Stomach smooth muscle (tissue), 2 donors: ENCODE measurements around the gene CHMP4B.
A peak's percentile ranks its signal among the peaks of the same experiment; 100 is the strongest.

Source experiments
- H3K27ac ChIP-seq: one replicate; pipeline ENCODE4 v1.7.0; 2013; ENCODE audit warnings: mild to moderate bottlenecking, low read length, inconsistent platforms
- H3K27me3 ChIP-seq, 2 donors: one replicate each; pipeline ENCODE4 v1.7.0; 2013; ENCODE audit warnings: low read length in 2 of 2; ENCODE audit not compliant: insufficient read depth in 2 of 2, control insufficient read depth in 1 of 2
- H3K36me3 ChIP-seq, 2 donors: one replicate each; pipeline ENCODE4 v1.7.0; 2013; ENCODE audit warnings: low read length in 2 of 2; ENCODE audit not compliant: control insufficient read depth in 2 of 2, insufficient read depth in 2 of 2
- H3K4me1 ChIP-seq: one replicate; pipeline ENCODE4 v1.7.0; 2013; ENCODE audit warnings: low read length; ENCODE audit not compliant: control insufficient read depth, insufficient read depth
- H3K4me3 ChIP-seq, 2 donors: one replicate each; pipeline ENCODE4 v1.7.0; 2013; ENCODE audit warnings: low read length in 2 of 2
- H3K9ac ChIP-seq, 2 donors: one replicate each; pipeline ENCODE4 v1.7.0; 2013; ENCODE audit warnings: low read length in 2 of 2, mild to moderate bottlenecking in 1 of 2
- H3K9me3 ChIP-seq, 2 donors: one replicate each; pipeline ENCODE4 v1.7.0; 2013; ENCODE audit warnings: low read length in 2 of 2; ENCODE audit not compliant: control insufficient read depth in 2 of 2
- donor health status: healthy.
- donor health status: Pancreatic carcinoma.

The CHMP4B gene

DNA sequence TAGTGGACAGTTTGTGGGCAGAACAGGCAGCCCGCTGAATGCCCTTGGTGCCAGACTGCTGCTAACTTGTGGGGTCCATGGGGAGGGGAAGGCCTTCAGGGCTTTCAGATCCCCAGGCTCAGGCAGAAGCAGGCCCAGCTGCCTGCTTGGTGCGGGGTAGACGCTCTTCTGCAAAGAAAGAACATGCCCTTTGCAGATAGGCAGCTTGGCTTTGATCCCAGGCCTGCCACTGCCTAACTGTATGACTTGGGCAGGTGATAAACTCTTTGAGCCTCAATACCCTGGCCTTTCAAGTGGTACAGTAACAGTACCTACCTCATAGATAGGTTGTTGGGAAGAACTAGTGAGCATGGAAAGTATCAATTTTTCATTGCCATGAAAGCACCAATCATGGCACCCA is 28.4 kb downstream of the CHMP4B start:
- Histone ChIP-seq H3K9me3 (no peaks in the 10 kb centered on the region), H3K36me3 (no peaks in the 10 kb centered on the region), H3K27ac (no peak overlapping the region), H3K27me3 (no peaks in the 10 kb centered on the region), H3K9ac (no peak overlapping the region), H3K4me1 (peaks cover 71% of the 10 kb centered on the region), H3K4me3 (no peak overlapping the region)

DNA sequence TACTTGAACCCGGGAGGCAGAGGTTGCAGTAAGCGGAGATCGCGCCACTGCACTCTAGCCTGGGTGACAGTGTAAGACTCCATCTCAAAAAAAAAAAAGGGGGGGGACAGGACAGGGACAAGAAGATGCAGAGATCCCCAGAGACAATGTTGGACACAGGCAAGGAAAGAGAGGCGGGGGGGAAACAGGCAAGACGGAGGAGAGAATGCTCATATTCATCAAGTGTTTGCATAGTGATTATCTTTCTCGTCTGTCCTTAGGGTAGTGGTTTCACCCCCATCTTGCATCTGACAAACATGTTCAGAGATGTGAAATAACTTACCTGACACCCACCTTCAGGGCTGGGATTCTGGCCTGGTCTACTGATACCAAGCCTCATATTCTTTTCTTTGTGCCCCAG is 29.0 kb downstream of the CHMP4B start:
- Histone ChIP-seq H3K4me3 (no peak overlapping the region), H3K4me1 (peaks cover 71% of the 10 kb centered on the region), H3K27ac (no peak overlapping the region), H3K9ac (no peak overlapping the region), H3K9me3 (no peaks in the 10 kb centered on the region), H3K27me3 (no peaks in the 10 kb centered on the region), H3K36me3 (no peaks in the 10 kb centered on the region)

DNA sequence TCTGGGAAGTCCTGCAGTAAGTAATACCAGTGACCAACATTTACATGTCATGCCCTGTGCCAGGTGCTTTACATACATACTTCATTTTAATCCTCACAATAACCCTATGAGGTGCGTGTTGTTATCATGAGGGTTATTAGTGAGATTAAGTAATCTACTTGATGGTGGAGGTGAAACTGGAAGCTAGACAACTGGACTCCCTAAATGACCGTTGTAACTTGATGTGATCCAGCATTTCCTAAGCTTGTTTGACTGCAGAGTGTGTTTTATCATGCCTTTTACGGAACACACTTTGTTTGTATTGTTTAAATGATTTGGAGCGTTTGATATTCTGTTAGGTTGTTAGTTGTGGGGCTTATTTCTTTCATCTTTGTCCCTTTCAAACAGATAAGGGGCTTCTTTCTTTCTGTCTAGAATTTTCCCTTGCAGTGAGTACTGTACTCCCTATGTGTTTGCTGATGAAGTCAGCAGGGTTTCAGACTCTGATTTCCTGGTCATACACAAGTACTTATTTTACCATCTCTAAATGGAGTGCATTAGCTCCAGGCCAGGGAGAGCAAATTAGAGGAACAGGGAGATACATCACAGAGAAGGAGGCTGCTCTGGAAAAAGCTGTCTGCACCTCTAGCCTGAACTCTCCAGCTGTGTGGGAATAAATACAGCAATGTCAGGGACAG is 29.7 kb downstream of the CHMP4B start:
- H3K9ac ChIP-seq = peak overlapping the region in 1 of 2 donors; percentile 7
- H3K27me3 ChIP-seq = no peaks in the 10 kb centered on the region
- H3K27ac ChIP-seq = peak overlapping the region; percentile 37
- H3K36me3 ChIP-seq = no peaks in the 10 kb centered on the region
- H3K4me3 ChIP-seq = no peak overlapping the region
- peaks cover 69% of the 10 kb centered on the region for H3K4me1 ChIP-seq
- H3K9me3 ChIP-seq = no peaks in the 10 kb centered on the region

DNA sequence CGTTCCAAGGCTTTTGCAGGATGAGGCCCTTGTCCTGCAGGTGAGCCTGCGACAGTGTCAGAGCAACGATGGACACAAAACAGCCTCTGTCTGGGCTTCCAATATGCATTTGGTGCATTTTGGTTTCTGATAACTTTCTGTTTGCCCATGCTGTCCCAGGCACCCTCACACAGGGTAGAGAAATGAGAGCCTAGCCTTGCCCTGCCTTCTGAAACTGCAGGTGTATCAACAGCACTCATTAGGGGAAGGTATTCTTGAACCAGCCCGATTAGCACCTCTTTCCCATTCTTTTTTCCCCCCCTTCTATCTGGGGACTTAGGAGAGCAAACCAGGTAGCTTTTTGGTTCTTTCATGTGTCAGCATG is 30.3 kb downstream of the CHMP4B start:
- Histone ChIP-seq H3K9me3 (no peaks in the 10 kb centered on the region), H3K9ac (no peak overlapping the region), H3K27me3 (no peaks in the 10 kb centered on the region), H3K36me3 (no peaks in the 10 kb centered on the region), H3K27ac (peak overlapping the region; percentile 37), H3K4me3 (no peak overlapping the region), H3K4me1 (peaks cover 72% of the 10 kb centered on the region)

DNA sequence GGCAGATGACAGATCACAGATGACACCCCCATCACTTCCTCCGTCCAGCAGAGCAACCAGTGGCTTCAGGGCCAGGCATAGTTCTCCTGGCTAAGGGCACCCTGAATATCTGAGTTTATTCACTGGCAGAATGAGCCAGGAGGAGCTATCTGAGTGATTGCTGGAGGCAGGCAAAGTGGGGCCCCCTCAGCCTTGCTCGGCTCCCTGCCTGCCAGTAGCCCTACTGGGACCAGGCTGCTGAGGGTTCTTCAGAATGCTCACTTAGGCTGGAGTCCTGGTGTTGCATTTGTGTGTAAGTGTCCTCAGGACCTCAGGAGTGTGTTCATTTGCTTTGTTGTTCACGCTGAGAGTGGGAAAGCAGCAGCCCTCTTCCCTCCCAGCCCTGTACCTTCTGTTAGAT is 31.2 kb downstream of the CHMP4B start:
- no peaks in the 10 kb centered on the region for H3K36me3 ChIP-seq
- peaks cover 73% of the 10 kb centered on the region for H3K4me1 ChIP-seq
- H3K27me3 ChIP-seq = no peaks in the 10 kb centered on the region
- H3K4me3 ChIP-seq = no peak overlapping the region
- peak overlapping the region in 1 of 2 donors; percentile 10 for H3K9ac ChIP-seq
- peak overlapping the region; percentile 46 for H3K27ac ChIP-seq
- no peaks in the 10 kb centered on the region for H3K9me3 ChIP-seq

DNA sequence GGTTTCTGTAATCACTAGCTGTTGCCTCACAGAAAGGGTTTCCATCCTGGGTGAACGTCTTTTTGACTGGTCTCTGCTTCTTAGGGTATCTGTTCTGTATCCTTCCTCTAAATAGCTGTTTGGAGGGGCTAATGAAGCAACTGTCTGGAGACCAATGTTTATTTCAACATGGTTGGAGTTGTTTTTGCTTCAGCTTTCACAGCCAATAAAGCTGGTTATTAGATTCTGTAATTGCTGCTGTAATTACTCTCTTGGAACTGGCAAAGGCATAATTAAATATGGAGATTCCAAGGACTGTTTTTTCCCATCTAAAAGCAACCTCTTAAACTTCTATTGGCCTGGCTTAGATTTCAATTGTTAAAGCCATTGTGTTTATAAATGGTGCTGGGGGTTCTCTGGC is 31.9 kb downstream of the CHMP4B start:
- peaks cover 0 to under 1% of the 10 kb centered on the region in 2 donors for H3K36me3 ChIP-seq
- H3K9ac ChIP-seq = no peak overlapping the region
- H3K27ac ChIP-seq = peak overlapping the region; percentile 46
- H3K9me3 ChIP-seq = no peaks in the 10 kb centered on the region
- no peaks in the 10 kb centered on the region for H3K27me3 ChIP-seq
- peaks cover 70% of the 10 kb centered on the region for H3K4me1 ChIP-seq
- no peak overlapping the region for H3K4me3 ChIP-seq

DNA sequence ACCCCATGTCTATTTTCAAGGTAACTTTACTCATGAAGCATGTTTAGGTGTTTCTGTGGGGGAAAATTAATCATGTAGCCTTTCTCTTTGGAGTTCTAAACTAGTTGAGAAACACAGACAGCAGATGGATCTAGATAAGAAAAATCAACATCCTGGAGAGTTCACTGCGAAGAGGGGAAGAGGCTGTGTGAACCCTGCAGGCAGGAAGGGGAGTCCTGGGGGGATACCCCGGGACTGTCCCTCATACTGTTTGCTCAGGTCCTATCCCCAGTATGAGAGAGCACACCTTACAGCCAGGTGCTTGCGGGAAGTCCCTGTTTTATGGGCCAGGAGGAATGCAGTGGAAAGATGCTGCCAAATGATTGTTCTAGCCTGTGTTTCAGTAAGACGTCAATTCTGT is 32.7 kb downstream of the CHMP4B start:
- Histone ChIP-seq H3K36me3 (peaks cover 0 to 6% of the 10 kb centered on the region in 2 donors), H3K9ac (no peak overlapping the region), H3K27ac (no peak overlapping the region), H3K9me3 (no peaks in the 10 kb centered on the region), H3K4me1 (peaks cover 62% of the 10 kb centered on the region), H3K27me3 (no peaks in the 10 kb centered on the region), H3K4me3 (no peak overlapping the region)

DNA sequence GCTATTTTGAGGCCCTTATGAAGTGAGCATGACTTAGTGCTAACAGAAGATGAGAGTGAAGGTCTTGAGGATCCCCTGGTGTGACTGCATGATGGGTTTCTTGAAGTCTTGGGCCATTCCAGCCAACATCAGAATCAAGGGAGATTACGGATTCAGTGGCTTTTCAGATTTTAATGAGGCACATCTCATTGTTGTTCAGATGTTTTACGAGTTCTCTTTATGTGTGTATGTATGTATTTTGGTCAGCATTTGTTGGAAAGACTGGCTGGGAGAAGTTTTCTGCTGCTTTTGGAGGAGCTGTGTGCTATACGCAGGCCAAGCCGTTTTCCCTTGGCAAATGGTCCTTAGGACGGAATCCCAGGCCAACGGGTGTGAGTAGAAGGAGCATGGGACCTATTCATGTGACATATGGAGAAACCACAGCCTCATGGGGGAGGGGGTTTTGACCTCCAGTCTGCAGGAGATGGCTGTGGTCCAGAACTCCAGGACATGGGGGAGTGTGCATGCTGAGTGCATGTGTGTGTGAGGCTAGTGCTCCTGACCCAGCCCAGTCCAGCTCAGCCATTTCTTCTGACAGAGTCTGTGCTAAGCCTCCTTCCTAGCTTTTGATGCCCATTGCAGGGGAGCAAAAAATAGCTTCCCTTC is 35.3 kb downstream of the CHMP4B start:
- H3K27me3 ChIP-seq = no peaks in the 10 kb centered on the region
- H3K27ac ChIP-seq = no peak overlapping the region
- H3K9ac ChIP-seq = no peak overlapping the region
- H3K4me3 ChIP-seq = no peak overlapping the region
- H3K36me3 ChIP-seq = peaks cover 10 to 26% of the 10 kb centered on the region in 2 donors
- H3K4me1 ChIP-seq = peaks cover 37% of the 10 kb centered on the region
- no peaks in the 10 kb centered on the region for H3K9me3 ChIP-seq

DNA sequence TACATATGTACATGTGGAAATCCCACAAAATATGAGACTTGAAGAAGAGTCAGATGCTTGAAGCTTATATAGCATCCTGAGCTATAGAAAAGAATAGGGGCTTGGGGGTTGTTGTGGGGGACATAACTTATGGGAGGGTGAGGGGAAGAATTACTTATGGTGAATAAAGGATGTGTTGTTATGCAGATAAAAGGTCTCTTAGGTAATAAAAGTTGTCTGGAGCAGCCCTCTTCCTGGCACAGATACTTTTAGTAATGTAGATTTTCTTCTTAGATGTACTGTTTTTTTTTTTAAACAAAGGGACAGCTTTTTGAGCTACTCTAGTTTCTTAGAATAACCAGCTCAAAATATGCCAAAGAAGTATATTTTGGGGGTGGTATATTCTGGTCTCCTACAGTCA is 35.9 kb downstream of the CHMP4B start:
- Histone ChIP-seq H3K9me3 (no peaks in the 10 kb centered on the region), H3K4me1 (peaks cover 31% of the 10 kb centered on the region), H3K27ac (no peak overlapping the region), H3K27me3 (no peaks in the 10 kb centered on the region), H3K4me3 (no peak overlapping the region), H3K36me3 (peaks cover 16 to 31% of the 10 kb centered on the region in 2 donors), H3K9ac (no peak overlapping the region)

DNA sequence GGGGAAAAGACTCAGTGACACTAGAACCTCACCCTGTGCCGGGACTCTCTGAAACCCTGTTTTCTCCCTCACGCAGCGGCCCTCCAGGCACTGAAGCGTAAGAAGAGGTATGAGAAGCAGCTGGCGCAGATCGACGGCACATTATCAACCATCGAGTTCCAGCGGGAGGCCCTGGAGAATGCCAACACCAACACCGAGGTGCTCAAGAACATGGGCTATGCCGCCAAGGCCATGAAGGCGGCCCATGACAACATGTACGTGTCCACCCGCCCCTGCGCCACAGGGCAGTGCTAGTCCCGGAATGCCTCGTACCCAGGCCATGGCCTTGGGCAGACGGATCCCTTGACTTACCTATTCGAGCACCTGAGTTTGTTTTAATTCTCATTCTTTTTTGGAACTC is 37.2 kb downstream of the CHMP4B start:
- H3K36me3 ChIP-seq = peaks cover 29 to 44% of the 10 kb centered on the region in 2 donors
- no peaks in the 10 kb centered on the region for H3K27me3 ChIP-seq
- no peak overlapping the region for H3K4me3 ChIP-seq
- no peak overlapping the region for H3K27ac ChIP-seq
- H3K9ac ChIP-seq = no peak overlapping the region
- no peaks in the 10 kb centered on the region for H3K9me3 ChIP-seq
- peaks cover 21% of the 10 kb centered on the region for H3K4me1 ChIP-seq

DNA sequence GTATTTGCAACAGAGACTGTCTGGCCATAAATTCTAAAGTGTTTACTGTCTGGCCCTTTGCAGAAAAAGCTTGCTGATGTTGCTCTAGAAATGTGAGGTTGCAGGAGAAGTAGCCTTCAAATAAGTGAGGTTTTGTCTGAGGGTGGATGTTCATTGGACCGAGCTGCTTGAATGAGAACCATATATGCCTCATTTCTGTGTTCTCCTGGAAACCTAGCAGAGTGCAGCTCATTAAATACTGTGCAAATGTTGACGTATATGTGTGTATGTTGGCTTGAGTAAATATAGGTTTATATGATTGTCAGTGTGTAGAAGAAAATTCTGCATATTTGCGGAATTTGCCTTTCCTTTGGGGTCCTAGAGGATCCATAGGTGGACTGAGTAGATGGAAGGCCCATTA is 39.0 kb downstream of the CHMP4B start:
- Histone ChIP-seq H3K4me1 (peaks cover 17% of the 10 kb centered on the region), H3K27ac (no peak overlapping the region), H3K9me3 (no peaks in the 10 kb centered on the region), H3K4me3 (no peak overlapping the region), H3K27me3 (no peaks in the 10 kb centered on the region), H3K9ac (no peak overlapping the region), H3K36me3 (peaks cover 41 to 60% of the 10 kb centered on the region in 2 donors)
